CD4-positive, alpha-beta T cell treated with Interleukin-21 for 1 hour (primary cell): ENCODE measurements around the gene PTGIR.
A peak's percentile ranks its signal among the peaks of the same experiment; 100 is the strongest.
"Not testable (repeated sequence)": the region's sequence is repeated elsewhere in the genome, so short reads cannot be mapped to it uniquely, and the experiment has no call there.

Experiments
- DNase-seq: peaks from one replicate; pipeline ENCODE4 v3.0.0-alpha.2; 2020

The PTGIR gene

DNA sequence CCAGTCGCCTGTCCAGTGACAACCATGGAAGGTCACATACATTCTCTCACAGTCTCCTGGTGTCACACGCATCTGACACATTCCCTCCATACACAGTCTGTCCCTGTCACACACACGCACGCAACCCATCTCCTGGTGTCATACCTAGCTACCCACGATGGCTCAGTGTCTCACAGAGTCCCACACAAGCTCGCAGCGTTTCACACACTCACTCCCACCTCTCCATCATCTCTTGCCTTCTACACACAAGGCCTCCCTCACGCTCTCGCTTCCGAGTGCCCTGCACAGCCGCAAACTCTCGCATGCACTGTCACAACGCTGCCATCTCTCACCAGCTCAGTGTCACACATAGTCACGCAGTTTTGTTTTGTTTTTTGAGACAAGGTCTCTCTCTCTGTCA is 12.3 kb upstream of the PTGIR start:
- DNase-seq, result no peak

DNA sequence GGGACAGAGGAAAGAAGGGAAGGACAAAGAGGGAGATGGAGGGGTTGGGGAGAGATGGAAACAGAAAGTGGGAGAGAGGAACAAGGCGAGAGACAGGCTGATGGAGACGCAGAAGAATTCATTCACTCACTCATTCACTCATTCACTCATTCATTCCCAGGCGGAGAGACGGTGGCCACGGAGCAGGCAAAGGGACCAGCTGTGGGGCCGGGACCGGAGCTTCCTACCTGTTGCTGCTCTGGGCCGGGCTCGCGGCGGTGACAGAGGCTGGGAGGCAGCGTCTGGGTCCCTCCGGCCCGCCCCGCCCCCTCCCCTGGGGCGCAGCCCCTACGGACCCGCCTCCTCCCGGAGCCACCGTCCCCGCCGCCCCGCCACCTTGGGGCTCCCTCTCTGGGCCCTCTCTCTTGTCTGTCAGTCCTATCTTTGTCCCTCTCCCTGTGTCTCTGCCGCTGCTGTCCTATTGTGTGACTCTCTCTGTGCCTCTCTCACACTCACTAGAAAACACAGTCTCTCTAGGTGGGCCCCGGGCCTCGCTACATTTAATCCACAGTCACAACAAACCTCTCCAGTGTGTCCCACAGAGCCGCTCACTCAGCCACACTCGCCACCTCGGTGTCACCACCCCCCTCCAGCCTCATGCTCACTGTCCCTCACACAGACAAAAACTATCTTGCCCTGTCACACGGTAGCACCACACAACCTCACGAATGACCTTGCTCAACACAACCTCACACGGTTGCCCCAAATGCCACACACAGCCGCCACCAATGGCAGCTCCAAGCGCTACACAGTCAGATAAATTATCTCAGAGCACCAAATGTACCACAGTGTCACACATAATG is 11.3 kb upstream of the PTGIR start, which contains the start of gene GNG8:
Gene GNG8 (minus strand): TSS at position 283 of the 842 bp plus-strand sequence. CDS start 1,520 bp downstream, outside the sequence.
- DNase-seq, result peak; percentile 39

DNA sequence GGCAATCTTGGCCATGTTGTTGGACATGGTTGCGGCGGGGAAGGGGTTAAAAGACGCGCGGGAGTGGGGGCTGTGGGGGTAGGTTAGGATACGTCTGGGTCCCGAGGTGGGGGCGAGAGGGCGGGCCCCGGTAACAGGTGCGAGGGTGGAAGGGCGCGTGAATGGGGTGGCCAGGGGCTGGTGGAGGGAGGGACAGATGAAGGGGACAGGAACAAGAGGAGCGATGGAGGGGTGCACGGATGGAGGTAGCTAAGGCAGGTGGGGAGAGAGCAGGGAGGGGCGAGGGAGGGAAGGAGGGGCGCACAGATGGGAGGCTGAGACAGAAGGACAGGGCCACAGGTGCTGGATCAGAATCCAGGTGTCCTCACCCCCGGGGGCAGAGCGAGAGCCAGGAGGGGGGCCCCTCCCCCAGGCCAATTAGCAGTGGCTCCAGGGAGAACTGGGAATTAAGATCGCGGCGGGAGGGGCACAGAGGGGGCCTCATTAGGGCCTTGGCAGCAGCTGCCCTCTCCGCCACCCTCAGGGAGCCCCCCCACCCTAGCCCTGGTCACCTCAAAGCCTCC is 9.8 kb upstream of the PTGIR start:
- DNase-seq, result no peak

DNA sequence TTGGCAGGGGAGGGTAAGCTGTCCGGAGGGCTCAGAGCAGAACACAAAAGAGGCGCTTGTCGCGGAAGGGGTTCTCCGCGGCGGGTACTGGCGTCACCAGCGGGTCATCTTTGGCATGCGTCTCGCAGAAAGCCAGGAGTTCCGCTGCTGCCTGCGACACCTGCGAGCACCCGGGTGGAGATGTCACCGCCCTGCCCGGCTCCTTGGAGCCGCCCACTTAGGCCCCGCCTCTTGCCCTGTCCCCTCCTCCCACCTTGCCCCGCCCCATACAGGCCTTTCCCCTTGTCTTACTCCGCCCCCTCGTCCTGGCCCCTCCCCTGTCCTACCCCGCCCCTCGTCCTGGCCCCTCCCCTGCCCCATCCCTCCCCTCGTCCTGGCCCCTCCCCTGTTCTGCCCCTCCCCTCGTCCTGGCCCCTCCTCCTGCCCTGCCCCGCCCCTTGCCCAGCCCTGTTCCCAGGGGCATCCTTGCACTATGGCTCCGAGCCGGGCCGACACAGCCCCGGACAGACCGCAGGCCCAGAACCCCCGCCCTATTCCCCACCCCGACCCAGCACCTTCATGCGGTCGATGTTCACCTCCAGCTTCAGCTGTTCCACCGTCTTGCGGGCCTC is 9.3 kb upstream of the PTGIR start:
- DNase-seq, result peak; percentile 96

DNA sequence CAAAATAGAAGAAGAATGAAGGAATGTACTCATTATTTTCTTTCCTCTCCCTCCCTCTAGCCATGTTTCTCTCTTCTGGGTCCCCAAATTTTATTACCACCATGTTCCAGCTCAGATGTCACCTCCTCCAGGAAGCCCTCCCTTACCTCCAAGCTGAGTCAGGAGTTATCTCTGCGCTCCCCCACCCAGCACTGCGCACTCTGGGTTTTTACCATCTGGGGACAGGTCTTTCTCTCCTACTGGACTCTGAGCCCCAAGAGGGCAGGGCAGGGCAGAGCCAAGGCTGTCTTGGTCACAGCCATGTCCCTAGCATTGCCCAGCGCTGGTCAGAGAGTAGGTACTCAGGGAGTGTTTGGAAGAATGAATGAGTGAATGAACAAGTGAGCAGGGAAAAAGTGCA is 8.2 kb upstream of the PTGIR start:
- DNase-seq, result no peak

DNA sequence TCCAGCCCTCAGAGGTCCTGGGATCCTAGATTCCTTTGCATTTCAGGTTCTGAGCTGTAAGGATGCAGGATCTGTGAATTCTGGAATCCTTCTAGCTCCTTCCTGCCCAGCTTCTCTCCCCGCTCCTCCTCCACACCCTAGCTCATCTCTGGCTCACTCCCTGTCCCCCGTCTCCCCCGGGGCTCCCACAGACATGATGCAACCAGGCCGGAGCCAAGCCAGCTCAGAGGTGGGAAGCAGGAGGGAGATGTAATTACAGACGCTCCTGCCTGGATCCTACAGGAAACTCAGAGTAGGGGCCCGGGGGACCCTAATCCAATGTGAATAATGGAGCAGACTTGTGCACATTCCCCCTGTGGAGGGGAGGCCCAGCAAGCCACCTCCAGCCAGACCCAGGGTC is 6.6 kb upstream of the PTGIR start:
- no peak for DNase-seq

DNA sequence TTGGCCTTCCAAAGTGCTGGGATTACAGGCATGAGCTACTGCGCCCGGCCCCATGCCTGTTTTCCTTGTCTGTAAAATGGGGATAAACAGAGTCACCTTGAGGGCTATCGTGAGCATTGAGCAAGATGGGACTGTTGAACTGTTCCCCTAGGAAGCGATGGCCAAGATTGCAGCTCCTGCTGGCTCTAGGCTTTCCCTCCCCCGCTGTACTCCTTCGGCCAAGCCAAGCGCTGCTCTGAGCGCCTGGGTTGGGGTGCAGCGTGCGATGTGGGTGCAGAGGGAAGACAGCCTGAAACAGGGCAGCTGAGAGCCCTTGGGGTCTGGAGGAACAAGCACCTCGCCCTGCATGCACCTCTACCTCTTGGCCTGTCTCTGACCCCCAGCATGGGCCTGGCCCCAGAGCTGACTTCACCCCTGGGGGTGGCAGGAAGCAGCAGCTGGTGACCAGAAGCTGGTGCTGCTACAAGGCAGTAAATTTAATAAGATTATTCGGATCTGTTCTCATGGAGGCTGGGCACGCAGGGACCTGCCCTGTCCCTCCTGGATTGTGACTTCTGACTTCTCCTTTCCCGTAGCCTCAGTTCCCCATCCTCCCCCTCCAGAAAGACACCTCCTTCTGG is 5.8 kb upstream of the PTGIR start:
- DNase-seq, result no peak

DNA sequence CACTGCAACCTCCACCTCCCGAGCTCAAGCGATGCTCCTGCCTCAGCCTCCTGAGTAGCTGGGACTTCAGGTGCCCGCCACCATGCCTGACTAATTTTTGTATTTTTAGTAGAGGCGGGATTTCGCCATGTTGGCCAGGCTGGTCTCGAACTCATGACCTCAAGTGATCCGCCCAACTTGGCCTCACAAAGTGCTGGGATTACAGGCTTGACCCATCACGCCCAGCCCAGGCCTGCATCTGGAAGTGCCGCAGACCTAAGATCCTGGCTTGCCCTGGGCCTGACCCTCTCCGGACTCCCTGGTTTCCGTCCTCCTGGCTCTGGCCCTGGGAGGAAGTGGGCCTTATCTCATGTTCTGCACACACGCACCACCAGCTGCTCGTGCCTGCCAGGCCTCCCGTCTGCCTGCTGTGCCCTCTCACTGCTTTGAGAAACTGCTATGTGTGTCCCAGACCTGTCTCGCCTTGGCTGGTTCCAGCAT is 4.7 kb upstream of the PTGIR start:
- no peak for DNase-seq

DNA sequence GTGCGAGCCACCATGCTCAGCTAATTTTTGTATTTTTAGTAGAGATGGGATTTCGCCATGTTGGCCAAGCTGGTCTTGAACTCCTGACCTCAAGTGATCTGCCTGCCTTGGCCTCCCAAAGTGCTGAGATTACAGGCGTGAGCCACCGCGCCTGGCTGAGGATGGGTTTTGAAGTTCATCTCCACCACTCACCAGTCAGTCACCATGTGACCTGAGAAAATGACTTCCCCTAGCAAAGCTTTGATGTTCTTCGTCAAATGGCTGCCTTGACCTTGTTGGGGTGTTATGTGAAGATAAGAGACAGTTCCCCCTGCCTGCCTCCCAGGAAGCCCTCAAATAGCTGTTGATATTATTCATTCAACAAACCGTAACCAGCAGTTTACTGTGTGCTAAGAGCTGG is 4.1 kb upstream of the PTGIR start:
- DNase-seq, result not testable (repeated sequence)

DNA sequence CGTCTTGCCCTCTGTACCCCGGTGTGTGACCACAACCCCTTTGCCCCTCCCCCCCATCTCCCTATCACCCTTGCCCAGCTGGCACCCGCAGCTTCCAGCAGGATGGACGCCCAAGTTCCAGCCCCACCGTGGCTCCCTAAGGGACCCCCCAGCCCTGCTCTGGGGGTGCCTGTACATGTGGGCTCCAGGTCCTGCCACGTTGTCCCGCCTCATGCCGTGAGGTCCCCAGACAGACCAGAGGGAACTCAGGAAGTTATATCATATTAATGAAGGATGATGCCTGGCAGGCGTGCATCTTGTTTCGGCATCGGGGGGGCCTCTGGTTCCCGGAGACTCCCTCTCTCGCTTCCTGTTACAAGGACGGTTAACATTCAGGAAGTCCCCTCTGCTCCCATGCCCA is 1.6 kb upstream of the PTGIR start:
- DNase-seq, result no peak

DNA sequence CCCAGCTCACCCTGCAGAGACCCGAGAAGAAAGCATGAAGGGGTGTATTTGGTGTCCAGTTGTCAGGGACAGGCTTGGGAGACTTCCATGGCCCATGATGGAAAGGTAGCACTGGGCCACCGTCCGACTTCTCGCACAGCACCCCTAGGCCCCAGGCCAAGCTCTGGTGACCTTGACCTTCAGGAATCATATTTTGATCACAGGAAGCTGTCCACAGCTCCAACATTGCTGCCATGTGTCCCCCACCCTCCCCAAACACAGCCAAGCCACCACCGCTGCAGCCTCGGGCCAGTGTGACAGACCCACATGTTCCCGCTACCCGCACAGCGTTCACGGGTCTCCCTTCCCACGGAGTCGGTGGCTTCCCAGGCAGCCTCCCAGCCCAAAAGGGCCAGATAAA is 842 bp upstream of the PTGIR start:
- DNase-seq, result no peak

DNA sequence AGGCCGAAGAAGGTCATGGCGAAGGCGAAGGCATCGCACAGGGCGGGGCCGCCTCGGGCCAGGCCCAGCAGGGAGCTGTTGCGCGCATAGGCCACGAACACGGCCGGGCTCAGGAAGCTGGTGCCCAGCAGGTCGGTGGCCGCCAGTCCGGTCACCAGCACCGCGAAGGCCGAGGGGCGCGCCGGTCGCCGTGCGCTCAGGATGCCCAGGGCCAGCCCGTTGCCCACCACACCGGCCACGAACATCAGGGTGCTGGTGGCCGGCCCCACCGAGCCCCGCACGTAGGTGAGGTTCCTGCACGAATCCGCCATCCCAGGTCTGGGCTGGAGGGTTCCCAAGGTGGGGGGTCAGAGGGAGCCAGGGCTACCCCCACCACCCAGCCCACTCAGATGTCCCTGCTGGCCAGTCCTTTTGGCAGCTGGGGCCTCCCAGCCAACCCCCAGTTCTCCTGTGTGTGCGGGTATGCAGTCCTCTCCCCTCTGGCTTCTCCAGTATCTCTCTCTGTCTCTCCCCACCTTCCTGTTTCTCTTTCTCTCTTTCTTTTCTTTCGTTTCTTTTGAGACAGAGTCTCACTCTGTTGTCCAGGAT is 880 bp downstream of the PTGIR start:
- DNase-seq, result no peak

DNA sequence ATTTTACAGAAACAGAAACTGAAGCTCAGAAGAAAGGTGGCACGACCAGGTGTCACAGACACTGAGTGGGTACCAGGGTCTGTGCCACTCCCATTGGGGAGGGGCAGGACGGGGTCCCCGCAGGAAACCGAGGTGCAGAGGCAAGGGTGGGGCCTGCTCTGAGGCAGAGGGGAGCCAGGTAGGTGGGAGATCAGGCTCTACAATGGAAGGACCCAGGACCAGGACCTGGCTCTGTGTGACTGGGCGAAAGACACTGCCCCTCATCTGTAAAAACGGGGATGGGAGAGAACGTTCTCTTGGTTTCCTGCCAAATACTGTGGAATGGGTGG is 2.8 kb downstream of the PTGIR start:
- no peak for DNase-seq

DNA sequence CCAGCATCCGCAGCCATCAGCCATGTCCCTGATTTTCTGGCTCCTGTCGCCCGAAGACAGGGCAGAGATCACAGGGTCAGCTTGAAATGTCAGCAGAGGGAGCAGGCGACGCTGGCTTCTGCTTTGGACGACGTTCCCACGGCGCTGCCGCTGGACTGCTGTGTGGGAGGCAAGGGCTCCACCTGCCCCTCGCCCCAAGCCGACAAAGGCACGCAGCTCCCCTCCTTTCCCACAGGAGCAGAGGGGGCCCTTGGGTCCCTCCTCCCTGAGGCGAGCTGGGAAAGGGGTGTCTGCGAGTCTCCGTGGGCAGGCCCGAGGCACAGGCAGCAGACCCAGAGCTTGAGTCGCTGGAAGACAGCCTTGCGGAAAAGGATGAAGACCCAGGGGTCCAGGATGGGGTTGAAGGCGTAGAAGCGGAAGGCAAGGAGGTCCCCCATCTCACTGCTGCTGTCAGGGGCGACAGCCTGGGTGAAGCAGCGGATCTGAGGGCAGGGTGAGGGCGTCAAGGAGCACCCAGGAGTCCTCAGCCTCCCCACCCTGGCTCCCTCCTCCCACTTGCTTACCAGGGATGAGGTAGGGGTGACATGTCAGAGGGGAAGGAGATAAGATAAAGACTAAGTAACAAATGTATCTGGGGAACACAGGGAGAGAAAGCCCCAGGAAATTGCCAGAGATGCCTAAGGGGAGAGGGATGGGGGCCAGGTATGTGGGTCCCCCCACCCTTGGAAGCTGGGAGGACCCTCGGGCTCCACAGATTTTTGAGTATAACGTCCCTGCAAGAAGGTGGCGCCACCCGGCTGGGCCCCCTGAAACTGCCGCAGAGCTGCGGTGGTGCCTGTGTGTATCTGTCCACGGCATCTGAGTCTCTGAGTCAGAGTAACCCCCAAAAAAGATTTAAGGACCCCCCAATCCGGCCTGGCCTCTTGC is 3.4 kb downstream of the PTGIR start:
- no peak for DNase-seq

DNA sequence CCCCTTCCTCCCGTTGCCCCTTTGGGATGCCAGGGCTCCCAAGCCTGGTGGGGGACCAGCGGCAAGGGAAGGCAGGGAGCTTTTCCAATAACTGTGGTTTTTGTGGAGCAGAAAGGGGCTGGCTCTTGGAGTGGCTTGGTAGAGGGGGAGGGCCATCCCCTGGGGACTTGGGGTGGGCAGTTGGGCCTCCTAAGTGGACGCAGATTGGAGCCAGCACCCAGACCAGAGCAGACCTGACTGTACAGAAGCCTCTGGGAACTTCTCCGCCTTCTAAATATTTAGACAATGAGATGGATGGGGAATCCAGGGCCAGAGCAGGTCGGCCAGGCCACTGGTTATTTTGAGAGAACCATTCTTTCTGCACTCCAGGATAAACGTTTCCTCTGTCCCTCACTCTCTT is 4.2 kb downstream of the PTGIR start:
- DNase-seq, result no peak

DNA sequence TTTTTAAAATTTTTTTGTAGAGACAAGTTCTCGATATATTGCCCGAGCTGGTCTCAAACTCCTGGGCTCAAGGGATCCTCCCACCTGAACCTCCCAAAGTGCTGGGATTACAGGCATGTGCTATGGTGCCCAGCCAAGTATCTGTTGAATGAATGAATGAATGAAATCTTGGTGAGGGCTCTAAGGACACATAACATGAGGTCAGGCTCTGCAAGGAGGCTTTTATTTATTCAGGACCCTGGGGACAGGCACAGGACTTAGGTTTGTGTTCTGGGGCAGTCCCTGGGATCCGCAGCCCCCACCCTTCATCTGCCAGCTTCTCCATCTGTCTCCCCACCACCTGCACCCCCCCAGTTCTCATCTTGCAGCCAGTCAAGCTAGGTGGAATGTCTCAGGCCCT is 4.6 kb downstream of the PTGIR start:
- DNase-seq, result no peak

DNA sequence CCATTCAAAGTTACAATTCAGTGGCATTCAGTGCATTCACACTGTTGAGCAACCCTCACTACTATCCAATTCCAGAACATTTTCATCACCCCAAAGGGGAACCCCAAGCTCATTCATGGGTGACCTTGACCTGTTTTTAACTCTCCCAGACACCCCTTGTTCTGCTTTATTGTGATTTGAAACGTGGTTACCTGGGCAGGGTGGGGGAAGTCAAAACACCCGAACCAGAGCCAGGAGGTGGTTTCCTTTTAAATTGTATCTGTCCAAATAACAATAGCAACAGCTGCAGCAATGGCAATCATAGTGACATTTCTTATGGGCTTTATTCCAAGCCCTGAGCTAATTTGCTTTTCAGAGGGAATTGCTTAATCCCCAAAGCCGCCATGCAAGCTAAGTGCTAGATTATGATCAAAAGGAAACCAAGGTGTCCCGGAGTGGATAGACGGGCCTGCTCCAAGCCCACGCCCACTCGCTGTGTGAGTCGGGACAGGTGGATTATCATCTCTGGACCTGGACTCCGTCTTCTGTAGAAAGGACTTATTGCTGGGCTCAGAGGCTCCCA is 6.1 kb downstream of the PTGIR start:
- DNase-seq, result peak; percentile 53

DNA sequence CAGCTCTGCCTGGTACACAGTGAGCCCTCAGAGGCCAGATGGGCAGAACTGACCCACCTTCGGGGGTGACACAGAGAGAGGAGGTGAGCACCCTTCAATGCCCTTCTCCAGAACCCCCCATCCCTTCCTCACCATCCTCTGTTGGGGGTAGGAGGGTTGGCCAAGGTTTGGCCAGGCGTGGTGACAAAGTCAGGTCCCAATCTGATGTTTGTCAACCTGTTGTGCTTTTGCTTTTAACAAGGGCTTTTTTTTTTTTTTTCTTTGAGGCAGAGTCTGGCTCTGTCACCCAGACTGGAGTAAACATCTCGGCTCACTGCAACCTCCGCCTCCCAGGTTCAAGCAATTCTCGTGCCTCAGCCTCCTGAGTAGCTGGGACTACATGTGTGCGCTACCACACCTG is 7.3 kb downstream of the PTGIR start:
- DNase-seq, result no peak

DNA sequence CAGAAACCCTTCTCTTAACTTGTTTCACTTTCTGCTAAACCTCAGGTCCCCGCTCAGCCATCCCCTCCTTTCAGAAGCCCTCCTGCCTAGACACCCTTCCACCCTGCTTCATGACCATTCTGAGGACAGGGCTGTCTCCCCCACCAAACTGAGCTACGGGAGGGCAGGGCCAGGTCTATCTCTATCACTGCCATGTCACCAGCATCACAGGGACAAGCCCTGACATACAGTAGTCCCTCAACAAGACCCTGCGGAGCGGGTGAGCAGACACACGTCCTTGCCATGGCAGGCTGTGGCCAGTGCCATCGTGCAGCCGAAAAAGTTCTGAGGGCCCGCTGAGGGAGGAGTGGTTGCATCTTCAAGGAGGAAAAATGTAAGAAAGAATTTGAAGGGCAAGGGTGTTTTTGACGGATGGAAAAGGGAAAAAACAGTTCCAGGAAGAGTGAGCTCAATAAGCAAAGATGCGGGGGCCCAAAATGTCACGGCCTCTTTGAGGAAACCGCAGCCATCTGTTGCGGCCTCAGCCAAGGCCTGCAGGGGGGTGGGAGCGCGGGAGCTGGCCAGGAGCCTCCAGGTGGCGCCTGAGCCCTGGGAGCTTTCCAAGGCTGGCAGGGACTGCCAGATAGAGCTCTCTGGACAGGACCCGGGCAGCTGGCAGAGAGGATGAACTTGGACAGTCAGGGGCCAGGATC is 8.1 kb downstream of the PTGIR start:
- no peak for DNase-seq

DNA sequence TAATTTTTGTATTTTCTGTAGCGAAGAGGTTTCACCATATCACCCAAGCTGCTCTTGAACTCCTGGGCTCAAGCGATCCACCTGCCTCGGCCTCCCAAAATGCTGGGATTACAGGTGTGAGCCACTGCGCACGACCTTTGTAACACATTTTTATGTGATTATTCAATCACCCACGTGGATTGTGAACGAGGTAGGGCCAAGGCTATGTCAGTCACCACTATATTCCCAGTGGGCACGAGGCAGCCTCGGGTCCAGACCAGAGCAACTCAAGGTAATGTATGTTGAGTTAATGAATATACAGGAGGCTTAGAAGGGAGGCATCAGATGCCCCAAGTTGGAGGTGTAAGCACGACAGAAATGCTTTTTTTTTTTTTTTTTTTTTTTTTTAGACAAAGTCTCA is 8.9 kb downstream of the PTGIR start:
- DNase-seq, result no peak

DNA sequence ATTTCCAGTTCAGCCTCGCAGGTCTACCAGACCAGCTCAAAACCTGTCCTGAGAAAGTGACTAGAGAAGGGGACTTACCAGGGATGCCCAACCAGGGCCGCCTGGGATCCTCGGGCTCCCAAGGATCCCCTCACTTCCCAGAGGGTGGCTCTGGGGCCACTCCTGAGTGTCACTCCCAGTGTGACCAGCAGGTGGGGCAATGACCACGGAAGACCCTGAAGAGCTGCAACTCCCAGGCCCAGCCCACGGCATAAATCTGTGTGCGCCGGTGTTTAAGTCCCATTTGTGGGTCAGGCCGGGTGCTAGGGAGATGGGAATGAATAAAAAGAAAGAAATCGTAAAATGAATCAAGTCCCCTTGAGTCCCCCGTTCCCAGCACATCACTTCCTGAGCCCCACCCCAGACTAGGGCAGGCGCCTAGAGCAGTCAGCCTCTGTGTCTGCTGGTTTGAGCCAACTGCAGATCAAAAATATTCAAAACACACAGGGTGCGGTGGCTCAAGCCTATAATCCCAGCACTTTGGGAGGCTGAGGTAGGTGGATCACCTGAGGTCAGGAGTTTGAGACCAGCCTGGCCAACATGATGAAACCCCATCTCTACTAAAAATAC is 10.7 kb downstream of the PTGIR start:
- peak; percentile 80 for DNase-seq
